HS-5 (cell line): ENCODE data around the gene HIGD1A.
"Not testable (repeated sequence)": the region's sequence is repeated elsewhere in the genome, so short reads cannot be mapped to it uniquely, and the experiment has no call there.

Source experiments
- DNase-seq: peaks from one replicate; pipeline ENCODE4 v3.0.0-alpha.2; 2012; ENCODE audit warnings: low read depth

The HIGD1A gene

DNA sequence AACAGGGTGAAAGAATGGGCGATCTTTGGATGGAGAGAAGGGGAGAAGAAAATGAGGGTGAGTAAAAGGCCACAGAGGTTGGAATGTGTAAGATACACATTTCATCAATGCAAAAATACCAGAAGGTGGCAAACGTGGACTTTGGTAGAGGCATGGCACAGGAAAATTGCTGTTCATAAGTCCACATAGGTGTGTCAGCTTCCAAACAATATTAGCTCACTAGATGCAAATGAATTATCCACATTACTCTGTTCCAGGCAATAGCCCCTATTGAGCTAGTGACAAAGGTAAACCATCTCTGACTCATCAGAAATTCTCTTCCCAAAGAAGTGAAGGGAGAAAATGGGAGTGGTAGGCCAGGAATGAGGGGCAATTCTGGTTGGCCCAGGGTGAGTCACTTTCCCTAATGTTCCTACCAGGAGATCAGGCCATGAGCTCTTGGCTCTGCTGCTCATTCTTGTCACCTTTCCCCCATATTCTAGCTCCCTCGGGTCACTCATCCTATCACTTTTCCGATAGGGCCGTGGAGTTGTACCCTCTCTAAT, 24.9 kb upstream of the HIGD1A start:
- no peak for DNase-seq

DNA sequence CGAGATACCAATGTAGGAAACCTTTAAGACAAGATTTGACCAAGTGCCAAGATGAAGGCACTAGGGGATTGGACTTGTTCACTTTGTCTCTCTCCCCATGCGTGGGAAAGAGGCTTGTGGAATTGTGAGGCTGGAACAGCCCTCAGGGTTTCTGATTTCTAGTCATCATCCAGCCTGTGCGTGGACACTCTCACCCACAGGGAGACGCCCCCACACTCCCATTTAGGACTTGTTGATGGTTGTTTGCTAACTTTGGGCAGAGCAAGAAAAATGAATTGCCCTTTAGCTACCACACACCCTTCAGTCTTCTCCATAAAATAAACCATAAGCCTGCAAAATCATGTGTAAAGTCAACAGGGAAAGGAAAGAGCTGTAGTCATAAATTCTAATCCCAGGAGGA, 23.4 kb upstream of the HIGD1A start:
- no peak for DNase-seq

DNA sequence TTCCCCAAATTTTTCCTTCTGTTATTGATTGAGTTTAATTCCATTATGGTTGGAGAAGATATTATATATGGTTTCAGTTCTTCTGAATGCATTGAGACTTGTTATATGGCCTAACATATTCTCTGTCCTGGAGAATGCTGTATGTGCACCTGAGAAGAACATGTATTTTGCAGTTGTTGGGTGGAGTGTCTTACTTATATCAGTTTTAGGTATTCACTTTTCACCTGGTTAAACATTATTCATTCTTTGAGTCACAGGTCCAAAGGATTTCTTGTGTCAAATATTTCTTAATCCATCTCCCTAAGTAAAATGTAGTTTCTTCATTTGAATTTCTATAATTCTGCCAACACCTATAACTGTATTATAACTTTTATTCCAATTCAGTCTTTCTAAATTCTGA, 22.7 kb upstream of the HIGD1A start:
- DNase-seq: no peak

DNA sequence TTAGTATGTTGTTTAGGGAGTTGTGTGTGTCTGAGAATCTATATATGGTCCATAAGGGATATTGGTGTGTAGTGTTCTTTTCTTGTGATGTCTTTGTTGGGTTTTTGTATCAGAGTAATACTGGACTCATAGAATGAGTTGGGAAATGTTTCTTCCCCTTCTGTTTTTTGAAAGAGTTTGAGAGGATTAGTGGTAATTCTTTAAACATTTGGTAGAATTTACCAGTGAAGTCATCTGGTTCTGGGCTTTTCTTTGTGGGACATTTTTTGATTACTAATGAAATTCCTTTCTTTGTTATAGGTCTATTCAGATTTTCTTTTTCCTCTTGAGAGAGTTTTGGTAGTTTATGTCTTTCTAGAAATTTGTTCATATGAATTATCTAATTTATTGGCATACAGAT, 21.9 kb upstream of the HIGD1A start:
- no peak for DNase-seq

DNA sequence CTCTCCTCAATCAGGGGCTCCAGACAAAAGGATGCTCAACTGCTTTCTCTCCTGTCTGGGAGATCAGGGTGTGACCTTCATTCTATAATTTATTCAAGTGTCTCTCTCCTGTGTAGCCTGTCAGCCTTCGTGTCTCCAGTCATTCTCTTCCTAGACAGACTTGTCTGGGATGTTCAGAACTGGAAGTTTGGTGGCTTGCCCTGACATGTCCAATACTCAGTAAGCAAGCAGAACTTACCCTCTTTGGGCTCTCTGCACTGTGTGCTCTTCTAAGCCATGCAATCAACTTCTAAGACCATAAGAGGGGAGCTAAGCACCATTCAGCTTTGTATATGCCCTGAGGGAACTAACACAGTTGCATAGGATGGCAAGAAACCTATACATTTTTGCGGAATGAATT, 19.1 kb upstream of the HIGD1A start:
- DNase-seq: no peak

DNA sequence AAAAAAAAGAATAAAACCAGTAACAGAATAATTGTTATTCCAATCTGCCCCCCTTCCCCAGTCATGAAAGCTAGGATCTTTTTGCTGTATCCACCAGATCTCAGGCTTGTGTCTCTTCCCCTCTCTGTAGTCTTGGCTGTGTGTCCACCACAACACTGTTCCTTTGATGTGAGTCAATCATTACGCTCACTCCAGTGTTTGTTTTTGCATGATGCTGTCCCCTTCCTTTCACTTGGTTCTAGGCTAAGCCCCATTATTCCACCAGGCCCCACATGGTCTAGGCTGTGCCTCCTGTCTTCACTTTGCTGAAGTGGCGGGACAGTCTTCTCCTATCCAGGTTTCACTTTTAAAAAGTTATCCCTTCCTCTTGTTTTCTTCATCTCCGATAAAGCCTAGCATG, 18.5 kb upstream of the HIGD1A start:
- DNase-seq: no peak

DNA sequence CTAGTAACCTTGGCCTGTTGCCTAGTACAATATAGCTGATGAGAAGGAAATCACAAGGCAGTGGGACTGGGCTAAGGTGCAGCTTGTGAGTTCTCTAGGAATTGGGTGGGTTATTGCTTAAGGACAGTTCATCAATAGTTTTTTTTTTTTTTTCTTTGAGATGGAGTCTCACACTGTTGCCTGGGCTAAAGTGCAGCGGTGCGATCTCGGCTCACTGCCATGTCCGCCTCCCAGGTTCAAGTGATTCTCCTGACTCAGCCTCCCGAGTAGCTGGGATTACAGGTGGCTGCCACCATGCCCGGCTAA, 16.4 kb upstream of the HIGD1A start:
- DNase-seq: no peak

DNA sequence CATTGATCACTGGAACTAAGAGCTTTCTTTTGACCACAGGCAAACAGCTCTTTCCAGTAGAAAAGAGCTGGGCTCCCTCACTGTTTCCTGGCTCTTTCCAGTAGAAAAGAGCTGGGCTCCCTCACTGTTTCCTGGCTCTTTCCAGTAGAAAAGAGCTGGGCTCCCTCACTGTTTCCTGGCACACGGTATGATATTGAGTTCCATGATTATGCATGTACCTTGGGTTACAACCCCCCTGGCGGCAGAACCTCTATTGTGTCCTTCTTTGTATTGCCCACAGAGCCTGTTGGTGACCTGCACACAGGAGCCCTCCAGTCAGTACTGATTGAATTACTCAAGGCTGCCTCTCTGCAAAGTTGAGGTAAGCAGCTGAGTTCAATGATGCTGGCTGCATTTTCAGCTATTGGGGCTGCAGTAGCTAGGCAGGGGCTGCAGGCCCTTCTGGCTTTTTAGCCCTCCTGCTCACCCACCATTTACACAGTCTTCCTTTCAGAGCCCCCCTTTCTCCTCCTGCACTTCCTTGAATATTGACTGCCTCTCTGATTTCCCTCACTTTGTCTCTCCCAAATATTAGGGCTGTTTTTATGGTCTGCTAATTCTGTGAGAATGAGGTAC, 15.2 kb upstream of the HIGD1A start:
- DNase-seq: no peak

DNA sequence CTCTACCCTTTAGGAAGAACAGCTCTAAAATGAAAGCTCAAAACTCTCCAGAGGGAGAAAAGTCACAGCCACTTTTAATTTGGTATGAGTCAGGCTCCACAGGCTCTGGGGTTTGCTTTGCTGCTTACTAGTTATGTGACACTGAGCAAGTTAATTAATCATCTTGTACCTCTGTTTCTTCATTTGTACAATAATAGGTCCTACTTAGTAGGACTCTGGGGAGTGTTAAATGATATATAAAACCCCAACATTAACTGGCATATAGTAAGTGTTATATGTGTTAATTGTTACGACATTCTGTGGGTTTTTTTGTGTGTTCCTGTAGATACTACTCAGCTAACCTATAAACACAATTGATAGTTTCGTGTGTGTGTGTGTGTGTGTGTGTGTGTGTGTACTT, 11.5 kb upstream of the HIGD1A start:
- no peak for DNase-seq

DNA sequence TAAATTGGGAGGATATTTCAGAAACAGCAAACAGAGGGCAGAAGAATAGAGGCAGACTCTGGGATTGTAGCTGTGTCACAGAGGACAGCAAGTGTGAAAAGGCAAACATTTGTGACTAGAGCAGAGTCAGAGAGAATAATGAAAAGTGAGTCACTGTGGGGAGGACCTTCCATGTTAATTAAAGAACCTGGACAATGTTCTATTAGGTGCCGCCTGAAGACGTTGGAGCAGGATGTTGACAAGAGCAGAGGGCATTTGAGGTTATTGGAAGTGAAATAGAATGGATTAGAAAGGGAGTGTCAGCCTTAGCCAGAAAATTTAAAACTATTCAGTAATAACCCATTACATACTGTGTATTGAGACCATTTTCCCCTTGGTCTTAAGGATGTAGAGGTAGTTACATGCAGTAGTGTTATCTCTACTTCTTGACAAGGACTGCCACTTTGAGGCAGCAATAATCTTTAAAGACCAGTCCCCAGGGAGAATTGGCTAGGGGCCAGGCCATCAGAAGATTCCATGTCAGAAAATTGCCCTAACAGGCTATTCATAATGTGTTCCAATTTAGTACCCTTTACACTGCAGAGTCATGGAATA, 10.7 kb upstream of the HIGD1A start:
- DNase-seq: no peak

DNA sequence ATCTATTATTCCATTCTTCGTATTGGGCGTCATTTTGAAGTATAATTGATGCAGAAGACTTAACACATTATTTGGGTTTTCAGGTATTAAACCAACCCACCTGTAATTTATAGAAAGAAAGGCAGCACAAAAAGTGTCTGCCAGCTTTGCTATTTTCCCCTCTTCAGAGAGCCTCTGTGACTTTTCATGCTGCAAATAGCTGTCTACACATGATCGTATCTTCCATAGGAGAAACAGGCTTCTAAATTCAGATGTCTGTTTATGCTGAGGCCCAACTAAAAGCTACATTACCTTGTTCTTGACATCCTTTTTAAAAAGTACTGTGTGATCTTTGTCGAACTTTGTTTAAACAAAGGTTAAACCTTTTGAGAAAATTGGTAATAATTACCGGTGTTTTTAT, 10.0 kb upstream of the HIGD1A start:
- DNase-seq: no peak

DNA sequence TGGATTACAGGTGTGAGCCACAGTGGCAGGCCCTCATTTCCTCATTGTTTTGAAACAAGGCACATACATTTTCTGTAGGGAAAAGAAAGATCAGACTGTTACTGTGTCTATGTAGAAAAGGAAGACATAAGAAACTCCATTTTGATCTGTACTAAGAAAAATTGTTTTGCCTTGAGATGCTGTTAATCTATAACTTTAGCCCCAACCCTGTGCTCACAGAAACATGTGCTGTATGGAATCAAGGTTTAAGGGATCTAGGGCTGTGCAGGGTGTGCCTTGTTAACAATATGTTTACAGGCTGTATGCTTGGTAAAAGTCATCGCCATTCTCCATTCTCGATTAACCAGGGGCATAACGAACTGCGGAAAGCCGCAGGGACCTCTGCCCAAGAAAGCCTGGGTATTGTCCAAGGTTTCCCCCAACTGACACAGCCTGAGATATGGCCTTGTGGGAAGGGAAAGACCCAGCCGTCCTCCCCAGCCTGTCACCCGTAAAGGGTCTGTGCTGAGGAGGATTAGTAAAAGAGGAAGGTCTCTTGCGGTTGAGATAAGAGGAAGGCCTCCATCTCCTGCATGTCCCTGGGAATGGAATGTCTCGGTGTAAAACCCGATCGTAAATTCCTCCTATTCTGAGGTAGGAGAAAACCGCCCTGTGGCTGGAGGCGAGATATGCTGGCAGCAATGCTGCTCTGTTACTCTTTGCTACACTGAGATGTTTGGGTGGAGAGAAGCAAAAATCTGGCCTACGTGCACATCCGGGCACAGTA, 7.0 kb upstream of the HIGD1A start:
- not testable (repeated sequence) for DNase-seq

DNA sequence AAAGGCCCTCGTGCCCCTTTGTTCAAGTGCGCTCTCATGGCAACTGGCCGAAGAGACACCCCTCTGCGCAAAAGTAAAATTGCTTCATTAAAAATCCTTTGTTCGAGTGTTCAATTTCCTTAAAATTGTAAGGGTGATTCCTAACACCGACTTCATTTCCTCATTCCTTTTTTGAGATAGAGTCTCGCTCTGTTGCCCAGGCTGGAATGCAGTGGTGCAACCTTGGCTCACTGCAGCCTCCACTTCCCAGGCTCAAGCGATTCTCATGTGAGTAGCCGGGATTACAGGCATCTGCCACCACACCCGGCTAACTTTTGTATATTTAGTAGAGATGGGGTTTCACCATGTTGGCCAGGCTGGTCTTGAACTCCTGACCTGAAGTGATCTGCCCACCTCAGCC, 6.4 kb upstream of the HIGD1A start:
- not testable (repeated sequence) for DNase-seq

DNA sequence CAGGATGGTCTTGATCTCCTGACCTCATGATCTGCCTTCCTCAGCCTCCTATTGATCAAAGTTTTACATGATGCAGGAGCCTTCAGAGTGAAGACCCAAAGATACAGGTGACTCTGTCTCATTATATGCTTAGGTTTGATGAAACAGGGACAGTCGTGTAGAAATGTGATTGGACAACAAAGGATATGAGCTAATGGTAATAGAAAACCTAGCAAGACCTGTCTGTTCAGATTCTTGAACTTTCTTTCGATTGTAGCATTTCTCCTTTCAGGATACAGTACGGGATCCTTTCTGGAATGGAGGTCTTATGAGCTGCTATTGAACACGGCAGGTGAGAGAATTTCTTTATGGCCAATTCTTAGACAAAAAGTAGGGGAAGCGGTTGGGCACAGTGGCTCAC, 4.9 kb upstream of the HIGD1A start, which contains the start of gene ACKR2:
Gene ACKR2, plus strand, starts transcription at position 244 of the 400 bp plus-strand sequence. CDS start 55,058 bp downstream, outside the sequence.
- DNase-seq: no peak

DNA sequence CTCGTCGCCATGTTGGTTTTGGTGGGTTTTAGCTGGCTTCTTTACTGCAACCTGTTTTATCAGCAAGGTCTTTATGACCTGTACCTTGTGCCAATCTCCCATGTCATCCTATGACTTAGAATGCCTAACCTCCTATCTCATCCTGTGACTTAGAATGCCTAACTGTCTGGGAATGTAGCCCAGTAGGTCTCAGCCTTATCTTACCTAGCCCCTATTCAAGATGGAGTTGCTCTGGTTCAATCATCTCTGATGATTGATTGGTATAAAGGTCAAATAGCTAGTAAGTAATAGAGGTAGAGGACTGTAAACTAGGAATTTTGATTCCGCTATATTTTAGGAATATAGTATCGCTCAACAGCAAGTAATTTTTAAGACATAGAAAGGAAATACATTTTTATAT, 3.6 kb upstream of the HIGD1A start:
- no peak for DNase-seq

DNA sequence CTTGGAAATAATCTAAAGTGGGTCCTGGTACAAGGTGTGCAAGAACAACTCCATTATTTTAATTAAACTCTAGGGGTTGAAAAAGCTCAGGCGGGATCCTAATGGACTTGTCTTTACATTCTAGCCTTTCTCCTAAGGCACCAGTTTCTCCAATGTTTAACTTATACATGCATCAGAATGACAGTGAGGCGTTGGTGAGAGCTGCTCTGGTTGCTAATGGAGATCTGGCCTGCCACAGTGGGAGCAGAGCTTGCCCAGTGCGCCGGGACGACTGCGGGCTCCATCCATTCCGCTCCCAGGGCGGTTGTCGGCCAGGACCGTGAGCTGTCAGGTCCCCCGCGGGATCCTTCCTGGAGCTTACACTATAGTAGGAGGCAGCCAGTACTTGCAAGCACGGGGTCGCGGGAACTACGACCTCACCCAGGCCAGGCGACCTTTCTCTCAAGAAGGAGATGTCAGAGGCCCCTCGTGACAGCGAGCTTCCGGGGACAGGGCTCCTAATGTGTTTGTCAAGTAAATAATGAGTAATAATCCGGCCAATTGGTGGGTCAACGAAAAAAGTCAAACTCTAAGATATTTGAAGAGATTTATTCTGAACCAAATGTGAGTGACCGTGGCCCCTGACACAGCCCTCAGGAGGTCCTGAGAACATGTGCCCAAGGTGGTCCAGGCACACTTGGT, 991 bp upstream of the HIGD1A start:
- no peak for DNase-seq

DNA sequence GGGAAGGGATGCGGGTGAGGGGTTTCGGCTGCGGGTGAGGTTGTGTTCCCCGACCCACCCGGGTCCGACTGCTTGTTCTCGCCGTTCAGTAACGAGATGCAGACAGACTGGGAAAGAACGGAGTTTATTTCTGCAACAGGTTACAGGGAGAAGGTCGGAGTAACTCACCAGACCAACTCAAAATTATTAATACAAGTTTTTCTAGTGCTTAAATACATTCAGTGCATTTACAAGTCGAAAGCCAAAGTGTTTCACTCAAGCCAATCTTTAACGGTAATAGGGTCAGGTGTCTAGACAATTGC, 492 bp upstream of the HIGD1A start:
- no peak for DNase-seq

DNA sequence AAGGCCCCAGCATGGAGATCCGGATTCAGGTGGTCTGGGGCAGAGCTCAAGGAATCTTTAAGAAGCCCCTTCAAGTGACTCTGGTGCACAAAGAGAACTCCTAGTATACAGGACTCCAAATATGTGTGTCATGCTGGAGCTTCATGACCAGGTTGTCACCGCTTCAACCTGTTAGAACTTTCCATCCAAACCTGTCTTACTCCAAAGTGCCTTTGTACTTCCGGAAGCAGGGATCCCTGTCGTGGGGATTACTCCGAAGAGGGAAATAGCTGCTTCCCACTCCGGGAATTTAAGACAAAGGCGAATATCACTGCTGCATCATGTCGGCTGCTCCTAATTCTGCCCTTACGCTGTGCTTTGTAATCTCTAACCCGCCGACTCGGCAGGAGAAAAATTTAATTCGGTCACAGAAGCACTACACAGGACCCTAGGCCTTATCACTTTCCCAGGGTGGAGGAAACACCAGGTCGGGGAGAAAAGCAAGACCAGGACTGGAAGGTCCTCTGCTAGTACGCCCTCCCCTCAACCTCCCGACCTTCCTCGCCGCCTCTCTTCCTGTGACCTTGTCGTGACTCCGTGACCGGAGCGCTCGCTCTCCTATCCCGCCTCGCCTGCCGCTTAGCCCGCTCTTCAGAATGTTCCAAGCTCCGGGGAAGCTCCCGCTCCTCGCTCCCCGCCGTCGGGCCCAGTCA, 730 bp downstream of the HIGD1A start:
- no peak for DNase-seq

DNA sequence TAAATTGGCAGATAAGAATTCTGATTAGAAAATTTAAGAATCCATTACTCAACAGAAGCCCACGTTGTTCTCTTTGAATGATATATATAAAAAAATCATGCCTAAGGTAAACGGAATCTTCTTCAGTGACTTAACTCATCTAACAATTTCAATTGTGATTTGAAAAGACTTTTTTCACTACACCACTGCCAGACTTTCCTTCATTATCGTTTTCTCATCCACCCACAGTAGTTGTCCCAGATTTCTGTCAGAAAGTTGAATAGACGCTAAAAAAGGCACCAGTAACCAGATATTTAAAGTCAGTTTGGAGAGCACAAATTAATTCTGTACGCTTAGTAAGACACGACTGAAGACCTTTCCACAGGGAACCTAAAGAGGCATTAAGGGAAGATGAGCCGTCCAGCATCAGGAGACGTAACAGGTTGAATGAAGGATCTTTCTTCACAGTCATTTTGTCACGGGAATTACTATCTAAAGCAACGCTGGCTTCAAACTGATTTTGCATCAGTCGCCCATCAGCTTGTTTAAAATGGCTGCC, 1.3 kb downstream of the HIGD1A start:
- no peak for DNase-seq

DNA sequence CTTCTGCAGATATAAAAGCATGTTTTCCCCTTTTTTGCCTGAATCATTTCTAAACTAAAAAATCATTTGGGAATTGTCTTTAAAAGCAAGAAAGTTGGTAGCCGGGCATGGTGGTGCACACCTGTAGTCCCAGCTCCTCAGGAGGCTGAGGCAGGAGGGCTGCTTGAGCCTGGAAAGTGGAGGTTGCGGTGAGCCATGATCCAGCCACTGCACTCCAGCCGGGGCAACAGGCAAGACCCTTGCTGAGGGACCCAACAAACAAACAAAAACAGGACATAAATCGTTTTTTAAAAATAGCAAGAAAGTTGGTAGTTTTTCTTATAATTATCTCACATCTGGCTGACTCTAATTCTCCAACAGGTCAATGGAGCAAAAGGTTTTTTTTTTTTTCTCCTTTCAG, 2.5 kb downstream of the HIGD1A start:
- no peak for DNase-seq

DNA sequence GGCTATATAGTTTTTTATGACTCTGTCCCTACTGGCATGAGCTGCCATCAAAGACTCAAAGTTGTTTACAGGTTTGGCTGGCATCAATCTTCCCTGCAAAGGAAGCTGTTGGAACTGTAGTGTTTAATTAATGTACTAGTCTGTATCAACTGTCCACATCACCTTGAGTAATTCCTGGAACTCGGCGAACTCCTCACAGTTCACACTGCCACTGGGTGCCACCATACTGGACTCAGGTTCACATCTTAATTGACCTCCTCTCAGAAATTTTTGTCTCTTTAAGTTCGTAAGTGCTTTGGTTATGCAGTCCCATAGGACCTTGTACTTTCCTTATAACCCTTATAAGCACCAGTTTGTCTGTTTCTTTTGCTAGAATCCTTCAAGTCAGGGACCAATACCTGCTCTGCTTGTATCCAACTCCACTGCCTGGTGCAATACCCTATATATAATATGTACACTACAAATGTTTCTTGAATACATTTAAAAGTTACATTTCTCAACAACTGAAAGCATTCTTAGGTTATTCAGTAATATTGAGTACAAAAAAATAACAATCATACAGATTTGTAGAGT, 3.2 kb downstream of the HIGD1A start:
- no peak for DNase-seq

DNA sequence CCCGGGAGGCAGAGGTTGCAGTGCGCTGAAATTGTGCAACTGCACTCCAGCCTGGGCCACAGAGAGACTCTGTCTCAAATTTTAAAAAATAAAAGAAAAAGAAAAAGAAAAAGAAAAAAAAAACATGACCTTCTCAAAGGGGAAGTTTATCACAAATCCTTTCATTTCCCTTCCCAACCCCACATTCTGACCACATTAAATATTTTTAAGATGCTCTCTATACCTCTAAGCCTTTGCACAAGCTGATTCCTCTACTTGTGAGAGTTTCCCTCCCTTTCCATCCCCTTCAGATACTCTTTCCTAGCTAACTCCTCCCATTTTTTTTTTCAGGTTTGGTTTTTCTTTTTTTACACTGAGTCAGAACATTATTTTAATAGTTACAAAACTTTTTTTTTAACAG, 4.0 kb downstream of the HIGD1A start:
- DNase-seq: no peak
